Right atrium auricular region (tissue), 2 donors: ENCODE results near the gene CORIN. TPM values are rescaled to one million over a fixed set of nuclear protein-coding genes. Genes with fewer than 3 reads are reported as not detected.
A peak's percentile ranks its signal among the peaks of the same experiment; 100 is the strongest.

ENCODE experiments used
- DNase-seq: peaks from one replicate; pipeline ENCODE4 v3.0.0-alpha.2; 2019; ENCODE audit warnings: low spot score
- H3K27ac ChIP-seq, 2 donors: fragments of 200-600 bp; sonication (generic); 1 replicate in 1 of 2; 2 replicates in 1 of 2; pipeline ENCODE4 v1.5.1; 2016 to 2019
- H3K27me3 ChIP-seq, 2 donors: fragments of 200-600 bp; sonication (generic); one replicate each; pipeline versions ENCODE4 v1.5.1 to v1.6.0; 2017 to 2019
- H3K36me3 ChIP-seq: fragments of 200-600 bp; sonication (generic); one replicate; pipeline ENCODE4 v1.5.1; 2016
- H3K4me1 ChIP-seq, 2 donors: fragments of 200-600 bp; sonication (generic); one replicate each; pipeline versions ENCODE4 v1.5.1 to v1.6.0; 2017 to 2019
- H3K4me3 ChIP-seq, 2 donors: fragments of 200-600 bp; sonication (generic); 1 replicate in 1 of 2; 2 replicates in 1 of 2; pipeline ENCODE4 v1.5.1; 2017 to 2019; ENCODE audit warnings: mild to moderate bottlenecking in 1 of 2, moderate library complexity in 1 of 2
- H3K9me3 ChIP-seq, 2 donors: fragments of 200-600 bp; sonication (generic); one replicate each; pipeline ENCODE4 v1.5.1; 2019
- CTCF ChIP-seq, 2 donors: fragments of 200-600 bp; sonication (generic); IDR thresholded peaks; one replicate each; pipeline ENCODE4 v1.5.1; 2019; ENCODE audit warnings: antibody characterized with exemption in 2 of 2
- total RNA-seq, 2 donors: library from RNA; depleted of rRNA; stranded (reverse); fragments of >200 nt; gene quantifications; one replicate each; pipeline ENCODE4 v1.1.0, GENCODE V29; 2016

Gene CORIN
- total RNA-seq, 2 donors from 2014 or later, result 42.3 to 180 TPM

DNA sequence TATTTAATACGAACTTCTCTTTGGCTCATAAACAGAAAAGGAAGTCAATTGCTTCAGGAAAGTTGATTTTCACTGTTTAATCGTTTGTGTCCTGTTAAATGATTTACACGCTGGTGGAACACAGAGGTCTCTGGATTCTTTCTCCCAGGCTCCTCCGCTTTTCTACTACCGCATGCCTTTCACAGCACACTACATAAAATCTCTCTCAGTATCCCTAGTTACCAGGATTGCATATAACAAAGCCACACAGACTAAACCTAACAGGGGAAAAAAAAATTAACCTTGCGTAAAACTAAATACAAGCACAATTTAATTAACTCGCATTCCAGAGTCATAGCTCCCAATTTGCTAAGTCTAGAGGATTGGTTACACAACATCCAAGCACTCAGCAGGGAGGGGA lies 133.9 kb downstream of the CORIN start:
- Histone ChIP-seq H3K36me3 (no peaks in the 10 kb centered on the region), H3K4me3 (no peak overlapping the region), H3K4me1 (peaks cover 0 to 8% of the 10 kb centered on the region in 2 donors), H3K27me3 (no peaks in the 10 kb centered on the region), H3K9me3 (no peaks in the 10 kb centered on the region), H3K27ac (peak overlapping the region in 1 of 2 donors; percentile 11)
- TF ChIP-seq CTCF (IDR thresholded peaks at IDR 0.05), result no peak
- DNase-seq, result no peak

GRCh38 chr4:47703008-47703407 lies 134.9 kb downstream of the CORIN start:
- no peak for TF ChIP-seq CTCF (IDR thresholded peaks at IDR 0.05)
- Histone ChIP-seq H3K36me3 (no peaks in the 10 kb centered on the region), H3K4me3 (no peak overlapping the region), H3K4me1 (peaks cover 0 to 8% of the 10 kb centered on the region in 2 donors), H3K27ac (no peak overlapping the region), H3K9me3 (no peaks in the 10 kb centered on the region), H3K27me3 (no peaks in the 10 kb centered on the region)
- DNase-seq, result no peak

GRCh38 chr4:47701286-47701685 lies 136.6 kb downstream of the CORIN start:
- no peaks in the 10 kb centered on the region for H3K9me3 ChIP-seq
- peak overlapping the region in 1 of 2 donors; percentile 0 for H3K27ac ChIP-seq
- DNase-seq, result no peak
- no peaks in the 10 kb centered on the region for H3K27me3 ChIP-seq
- H3K36me3 ChIP-seq, result no peaks in the 10 kb centered on the region
- TF ChIP-seq CTCF (IDR thresholded peaks at IDR 0.05), result no peak
- peaks cover 0 to 8% of the 10 kb centered on the region in 2 donors for H3K4me1 ChIP-seq
- H3K4me3 ChIP-seq, result no peak overlapping the region

DNA sequence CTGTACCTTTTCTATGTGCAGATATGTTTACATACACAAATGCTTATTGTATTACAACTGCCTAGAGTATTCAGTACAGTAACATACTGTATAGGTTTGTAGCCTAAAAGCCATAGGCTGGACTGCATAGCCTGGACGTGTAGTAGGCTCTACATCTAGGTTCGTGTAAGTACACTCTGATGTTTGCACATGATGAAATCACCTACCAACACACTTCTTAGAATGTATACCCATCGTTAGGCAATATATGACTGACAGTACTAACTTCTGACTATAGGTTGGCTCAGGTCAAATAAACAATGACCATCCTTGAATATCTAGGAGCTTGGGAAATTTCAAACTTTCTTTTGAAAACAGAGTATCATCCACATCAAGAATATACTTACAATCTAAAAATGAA lies 139.0 kb downstream of the CORIN start:
- TF ChIP-seq CTCF (IDR thresholded peaks at IDR 0.05), result no peak
- Histone ChIP-seq H3K4me3 (no peak overlapping the region), H3K27ac (no peak overlapping the region), H3K36me3 (no peaks in the 10 kb centered on the region), H3K9me3 (no peaks in the 10 kb centered on the region), H3K4me1 (peaks cover 0 to 9% of the 10 kb centered on the region in 2 donors), H3K27me3 (no peaks in the 10 kb centered on the region)
- no peak for DNase-seq

DNA sequence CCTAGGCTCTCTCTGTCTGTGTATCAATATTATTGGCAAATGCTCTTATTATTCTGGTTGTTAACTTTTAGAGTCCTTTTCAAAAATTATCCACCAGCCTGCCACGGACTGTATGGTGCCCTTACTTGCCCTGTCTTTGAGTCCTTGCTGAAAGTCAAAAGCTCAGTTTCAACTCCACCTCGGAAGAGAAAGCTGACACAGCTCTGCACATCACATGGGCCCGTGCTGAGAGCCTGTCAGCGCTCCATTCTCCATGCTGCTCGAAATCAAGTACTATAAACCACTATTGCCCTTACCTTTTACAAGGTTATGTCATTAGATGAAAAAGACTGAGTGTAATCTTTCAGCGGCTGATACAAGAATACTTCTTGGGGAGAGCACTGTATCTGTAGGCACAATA lies 141.0 kb downstream of the CORIN start:
- Histone ChIP-seq H3K4me3 (no peak overlapping the region), H3K27me3 (no peaks in the 10 kb centered on the region), H3K4me1 (peaks cover 0 to 9% of the 10 kb centered on the region in 2 donors), H3K9me3 (no peaks in the 10 kb centered on the region), H3K36me3 (no peaks in the 10 kb centered on the region), H3K27ac (peak overlapping the region; percentile 14 to 61)
- no peak for TF ChIP-seq CTCF (IDR thresholded peaks at IDR 0.05)
- DNase-seq, result no peak

- Histone ChIP-seq H3K27ac (no peak overlapping the region), H3K4me1 (peaks cover 0 to 9% of the 10 kb centered on the region in 2 donors), H3K36me3 (no peaks in the 10 kb centered on the region), H3K4me3 (no peak overlapping the region), H3K27me3 (no peaks in the 10 kb centered on the region), H3K9me3 (no peaks in the 10 kb centered on the region)
- no peak for TF ChIP-seq CTCF (IDR thresholded peaks at IDR 0.05)
- no peak for DNase-seq
These were observed 142.6 kb downstream of the CORIN start for GRCh38 chr4:47695260-47695659.
